Tibial nerve (tissue), 4 donors: Measurements from ENCODE around the gene XPNPEP1.

Experiments
- EP300 ChIP-seq, 2 donors: sonication (generic); formaldehyde crosslinking; IDR thresholded peaks; one replicate each; pipeline ENCODE4 v1.6.1; 2017; ENCODE audit warnings: antibody characterized with exemption in 2 of 2, mild to moderate bottlenecking in 1 of 2
- POLR2A ChIP-seq, 2 donors: fragments of 450-650 bp; IDR thresholded peaks; one replicate each; pipeline ENCODE4 v1.6.1; 2017; ENCODE audit warnings: antibody characterized with exemption in 2 of 2, mild to moderate bottlenecking in 2 of 2, moderate library complexity in 2 of 2
- TF ChIP-seq, protein P1 (sequence below), 5 experiments: fragments of 200-600 bp in 3 of 5; fragments of 450-650 bp in 2 of 5; sonication (generic) in 3 of 5; IDR thresholded peaks; one replicate each; pipeline ENCODE4 v1.5.1; 2016 to 2019; ENCODE audit warnings: antibody characterized with exemption in 5 of 5, mild to moderate bottlenecking in 3 of 5, moderate library complexity in 2 of 5

DNA sequence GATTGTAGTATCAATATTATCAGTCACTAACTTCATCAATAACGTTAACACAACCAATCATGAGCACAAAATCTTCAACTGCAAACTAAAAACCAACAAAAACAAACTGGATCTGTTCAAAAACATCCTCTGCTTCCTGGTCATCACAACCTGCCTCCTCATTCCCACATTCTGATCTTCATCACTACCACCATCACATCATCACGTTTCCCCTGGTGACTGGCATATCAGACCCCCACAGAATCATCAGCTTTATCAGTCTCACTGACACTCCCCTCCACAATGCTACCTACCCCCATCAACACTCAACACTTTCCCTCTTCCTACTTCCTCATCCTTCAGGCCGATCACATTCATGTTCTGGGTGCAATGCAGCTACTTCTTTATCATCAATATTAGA lies 11.4 kb downstream of the XPNPEP1 start:
- TF ChIP-seq, protein P1, sequence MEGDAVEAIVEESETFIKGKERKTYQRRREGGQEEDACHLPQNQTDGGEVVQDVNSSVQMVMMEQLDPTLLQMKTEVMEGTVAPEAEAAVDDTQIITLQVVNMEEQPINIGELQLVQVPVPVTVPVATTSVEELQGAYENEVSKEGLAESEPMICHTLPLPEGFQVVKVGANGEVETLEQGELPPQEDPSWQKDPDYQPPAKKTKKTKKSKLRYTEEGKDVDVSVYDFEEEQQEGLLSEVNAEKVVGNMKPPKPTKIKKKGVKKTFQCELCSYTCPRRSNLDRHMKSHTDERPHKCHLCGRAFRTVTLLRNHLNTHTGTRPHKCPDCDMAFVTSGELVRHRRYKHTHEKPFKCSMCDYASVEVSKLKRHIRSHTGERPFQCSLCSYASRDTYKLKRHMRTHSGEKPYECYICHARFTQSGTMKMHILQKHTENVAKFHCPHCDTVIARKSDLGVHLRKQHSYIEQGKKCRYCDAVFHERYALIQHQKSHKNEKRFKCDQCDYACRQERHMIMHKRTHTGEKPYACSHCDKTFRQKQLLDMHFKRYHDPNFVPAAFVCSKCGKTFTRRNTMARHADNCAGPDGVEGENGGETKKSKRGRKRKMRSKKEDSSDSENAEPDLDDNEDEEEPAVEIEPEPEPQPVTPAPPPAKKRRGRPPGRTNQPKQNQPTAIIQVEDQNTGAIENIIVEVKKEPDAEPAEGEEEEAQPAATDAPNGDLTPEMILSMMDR (IDR thresholded peaks at IDR 0.05), result no peak
- TF ChIP-seq EP300 (IDR thresholded peaks at IDR 0.05) (no peak), POLR2A (IDR thresholded peaks at IDR 0.05) (no peak)
